K562 (cell line): ENCODE data around the gene B3GALT4. TPM values are rescaled to one million over a fixed set of nuclear protein-coding genes. Genes with fewer than 3 reads are reported as not detected.
A peak's percentile ranks its signal among the peaks of the same experiment; 100 is the strongest.

Experiments
- DPF2 ChIP-seq: fragments of 450-650 bp; IDR thresholded peaks from 2 replicates; pipeline ENCODE4 v1.6.1; 2016
- FOS ChIP-seq: IDR thresholded peaks from 3 replicates; pipeline ENCODE4 v1.6.1; 2011; ENCODE audit not compliant: insufficient read length; ENCODE audit errors: extremely low read depth
- HDAC8 ChIP-seq: fragments of 450-650 bp; IDR thresholded peaks from 2 replicates; pipeline ENCODE4 v1.6.1; 2016; ENCODE audit warnings: mild to moderate bottlenecking, missing genetic modification characterization, moderate library complexity, missing compliant biosample characterization
- HNRNPUL1 ChIP-seq: fragments of 200-400 bp; formaldehyde crosslinking; IDR thresholded peaks from 2 replicates; pipeline ENCODE4 v1.6.1; 2017; ENCODE audit warnings: low read length
- IRF2 ChIP-seq: sonication (generic); formaldehyde crosslinking; IDR thresholded peaks from 2 replicates; pipeline ENCODE4 v1.8.1; 2022; ENCODE audit warnings: mild to moderate bottlenecking, missing genetic modification reagents
- MCM7 ChIP-seq, 2 experiments: fragments of 450-650 bp; IDR thresholded peaks; 2 replicates each; pipeline ENCODE4 v1.6.1; 2016 to 2018
- MEIS2 ChIP-seq: fragments of 450-650 bp; IDR thresholded peaks from 2 replicates; pipeline ENCODE4 v1.6.1; 2014; ENCODE audit warnings: mild to moderate bottlenecking; ENCODE audit not compliant: partially characterized antibody
- NCOA1 ChIP-seq: fragments of 450-650 bp; IDR thresholded peaks from 2 replicates; pipeline ENCODE4 v1.6.1; 2016; ENCODE audit warnings: low read depth
- NCOA6 ChIP-seq: fragments of 450-650 bp; IDR thresholded peaks from 2 replicates; pipeline ENCODE4 v1.6.1; 2017; ENCODE audit warnings: mild to moderate bottlenecking
- RHOXF2B ChIP-seq: fragments of 250-450 bp; sonication (Bioruptor Pico); conservative IDR thresholded peaks from 2 replicates; pipeline ENCODE4 v1.5.1; 2021
- SETDB1 ChIP-seq: IDR thresholded peaks from one replicate; pipeline ENCODE4 v1.6.1; 2012; ENCODE audit warnings: low read length, control low read depth, inconsistent platforms
- SMARCE1 ChIP-seq: fragments of 450-650 bp; IDR thresholded peaks from 2 replicates; pipeline ENCODE4 v1.7.1; 2016; ENCODE audit warnings: mild to moderate bottlenecking
- SREBF2 ChIP-seq: sonication (generic); formaldehyde crosslinking; IDR thresholded peaks from 2 replicates; pipeline ENCODE4 v1.4.0; 2020; ENCODE audit warnings: mild to moderate bottlenecking, missing genetic modification reagents
- ZBTB1 ChIP-seq: sonication (generic); formaldehyde crosslinking; IDR thresholded peaks from 2 replicates; pipeline ENCODE4 v1.8.1; 2023; ENCODE audit warnings: missing genetic modification reagents, low read depth, mild to moderate bottlenecking, borderline replicate concordance
- ZNF274 ChIP-seq: IDR thresholded peaks from 2 replicates; pipeline ENCODE4 v1.6.1; 2011; ENCODE audit warnings: low read depth, mild to moderate bottlenecking, low read length, moderate library complexity, borderline replicate concordance
- ZNF444 ChIP-seq: fragments of 250-450 bp; sonication (Bioruptor Pico); IDR thresholded peaks from 2 replicates; pipeline ENCODE4 v1.4.0; 2020; ENCODE audit warnings: mild to moderate bottlenecking, moderate library complexity
- ZZZ3 ChIP-seq: fragments of 450-650 bp; IDR thresholded peaks from 2 replicates; pipeline ENCODE4 v1.6.1; 2016; ENCODE audit warnings: antibody characterized with exemption, mild to moderate bottlenecking, moderate library complexity
- polyA plus RNA-seq, 8 experiments: library from polyadenylated mRNA; depleted of rRNA in 4 of 8; stranded (reverse) in 5 of 8; unstranded in 3 of 8; fragments of >200 nt; fragmentation: Nextera tagmentation in 2 of 8; fragmentation: Illumina TruSeq in 1 of 8; extraction: Ambion mirVana in 2 of 8; extraction: Trizol in 1 of 8; gene quantifications; 2 replicates each; pipeline versions ENCODE4 v1.2.1 to v1.2.3, GENCODE V29; 2011 to 2014; ENCODE audit warnings: inconsistent platforms in 1 of 8, missing spikeins in 1 of 8
- total RNA-seq, 7 experiments: library from RNA; depleted of rRNA in 6 of 7; stranded (reverse); fragments of >200 nt in 6 of 7; fragmentation: Illumina TruSeq in 2 of 7; extraction: Trizol in 2 of 7; gene quantifications; 2 replicates each; pipeline versions ENCODE4 v1.2.1 to v1.2.3, GENCODE V29; 2011 to 2021; ENCODE audit warnings: low replicate concordance in 1 of 7
- TF ChIP-seq, protein P1 (sequence below): fragments of 250-450 bp; sonication (Bioruptor Pico); IDR thresholded peaks from 2 replicates; pipeline ENCODE4 v1.5.0; 2020; ENCODE audit warnings: mild to moderate bottlenecking, borderline replicate concordance
- TF ChIP-seq, protein P2 (sequence below): sonication (generic); formaldehyde crosslinking; IDR thresholded peaks from 2 replicates; pipeline ENCODE4 v1.9.0; 2022; ENCODE audit warnings: mild to moderate bottlenecking, missing genetic modification reagents
- TF ChIP-seq, protein P3 (sequence below), 2 experiments: fragments of 450-650 bp; IDR thresholded peaks; 2 replicates each; pipeline ENCODE4 v1.6.1; 2018; ENCODE audit warnings: mild to moderate bottlenecking in 2 of 2, low read depth in 1 of 2; ENCODE audit not compliant: partially characterized antibody in 2 of 2
- TF ChIP-seq, protein P4 (sequence below): fragments of 250-450 bp; sonication (Bioruptor Pico); IDR thresholded peaks from 2 replicates; pipeline ENCODE4 v1.4.0; 2020; ENCODE audit warnings: mild to moderate bottlenecking, moderate library complexity

The B3GALT4 gene
- total and polyA plus RNA-seq, 9 of the 15 experiments (the other 6 are each of a cell fraction or from before 2014, with no cell fraction given), result 0.11 to 1.3 (median 0.53) TPM; not detected in 1

DNA sequence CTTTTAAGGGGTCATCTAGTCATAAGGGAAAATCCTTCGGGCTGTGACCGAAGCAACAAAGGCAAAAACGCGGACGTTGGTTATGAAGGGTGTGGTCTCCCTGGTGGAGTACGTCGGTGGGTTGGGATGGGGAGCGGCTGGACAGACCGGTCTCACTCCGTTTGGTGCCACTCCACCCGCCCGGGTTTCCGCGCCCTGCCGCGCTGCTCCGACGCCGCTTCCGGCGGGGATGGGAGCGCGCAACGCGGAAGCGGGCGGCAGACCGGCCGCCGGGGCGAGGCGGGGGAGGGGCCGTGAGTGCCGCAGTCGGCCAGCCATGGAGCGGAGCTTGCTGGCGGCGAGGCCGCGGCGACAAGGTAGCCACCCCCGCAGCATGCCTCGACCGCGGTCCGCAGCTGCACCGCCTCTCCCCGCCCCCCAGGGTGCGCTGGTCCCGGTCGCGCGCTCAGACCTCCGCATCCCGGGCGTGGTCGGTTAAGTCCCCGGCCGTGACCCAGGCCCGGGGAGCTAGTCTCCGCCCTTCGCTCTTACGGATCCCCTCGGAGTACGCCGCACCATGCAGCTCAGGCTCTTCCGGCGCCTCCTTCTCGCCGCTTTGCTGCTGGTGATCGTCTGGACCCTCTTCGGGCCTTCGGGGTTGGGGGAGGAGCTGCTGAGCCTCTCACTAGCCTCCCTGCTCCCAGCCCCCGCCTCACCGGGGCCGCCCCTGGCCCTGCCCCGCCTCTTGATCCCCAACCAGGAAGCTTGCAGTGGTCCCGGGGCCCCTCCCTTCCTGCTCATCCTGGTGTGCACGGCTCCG is at the start of gene B3GALT4 (continued):
- TF ChIP-seq, protein P1, sequence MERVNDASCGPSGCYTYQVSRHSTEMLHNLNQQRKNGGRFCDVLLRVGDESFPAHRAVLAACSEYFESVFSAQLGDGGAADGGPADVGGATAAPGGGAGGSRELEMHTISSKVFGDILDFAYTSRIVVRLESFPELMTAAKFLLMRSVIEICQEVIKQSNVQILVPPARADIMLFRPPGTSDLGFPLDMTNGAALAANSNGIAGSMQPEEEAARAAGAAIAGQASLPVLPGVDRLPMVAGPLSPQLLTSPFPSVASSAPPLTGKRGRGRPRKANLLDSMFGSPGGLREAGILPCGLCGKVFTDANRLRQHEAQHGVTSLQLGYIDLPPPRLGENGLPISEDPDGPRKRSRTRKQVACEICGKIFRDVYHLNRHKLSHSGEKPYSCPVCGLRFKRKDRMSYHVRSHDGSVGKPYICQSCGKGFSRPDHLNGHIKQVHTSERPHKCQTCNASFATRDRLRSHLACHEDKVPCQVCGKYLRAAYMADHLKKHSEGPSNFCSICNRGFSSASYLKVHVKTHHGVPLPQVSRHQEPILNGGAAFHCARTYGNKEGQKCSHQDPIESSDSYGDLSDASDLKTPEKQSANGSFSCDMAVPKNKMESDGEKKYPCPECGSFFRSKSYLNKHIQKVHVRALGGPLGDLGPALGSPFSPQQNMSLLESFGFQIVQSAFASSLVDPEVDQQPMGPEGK, result peak; percentile 25; the same call in 1 of the 2 replicates
- TF ChIP-seq SETDB1 (peak; percentile 66), DPF2 (no peak), IRF2 (no peak), NCOA1 (no peak), FOS (no peak), ZNF444 (CRISPR knock-in tag) (0 out of 2 replicates have a peak, but pooled peaks have one; percentile 20), SMARCE1 (0 out of 2 replicates have a peak, but pooled peaks have one; percentile 10), MEIS2 (peak; percentile 43), HNRNPUL1 (no peak), ZBTB1 (CRISPR knock-in tag) (peak; percentile 90; the same call in 1 of the 2 replicates), HDAC8 (tag) (no peak), ZZZ3 (no peak), NCOA6 (peak; percentile 20; the same call in 1 of the 2 replicates), ZNF274 (no peak; the same call in 1 of the 2 replicates), RHOXF2B (CRISPR knock-in tag) (peak; percentile 83; the same call in 1 of the 2 replicates), SREBF2 (CRISPR knock-in tag) (no peak), MCM7 (IDR thresholded peaks at IDR 0.05) (no peak)
- TF ChIP-seq, protein P2, sequence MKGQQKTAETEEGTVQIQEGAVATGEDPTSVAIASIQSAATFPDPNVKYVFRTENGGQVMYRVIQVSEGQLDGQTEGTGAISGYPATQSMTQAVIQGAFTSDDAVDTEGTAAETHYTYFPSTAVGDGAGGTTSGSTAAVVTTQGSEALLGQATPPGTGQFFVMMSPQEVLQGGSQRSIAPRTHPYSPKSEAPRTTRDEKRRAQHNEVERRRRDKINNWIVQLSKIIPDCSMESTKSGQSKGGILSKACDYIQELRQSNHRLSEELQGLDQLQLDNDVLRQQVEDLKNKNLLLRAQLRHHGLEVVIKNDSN (CRISPR knock-in tag), result no peak
- TF ChIP-seq, protein P3, sequence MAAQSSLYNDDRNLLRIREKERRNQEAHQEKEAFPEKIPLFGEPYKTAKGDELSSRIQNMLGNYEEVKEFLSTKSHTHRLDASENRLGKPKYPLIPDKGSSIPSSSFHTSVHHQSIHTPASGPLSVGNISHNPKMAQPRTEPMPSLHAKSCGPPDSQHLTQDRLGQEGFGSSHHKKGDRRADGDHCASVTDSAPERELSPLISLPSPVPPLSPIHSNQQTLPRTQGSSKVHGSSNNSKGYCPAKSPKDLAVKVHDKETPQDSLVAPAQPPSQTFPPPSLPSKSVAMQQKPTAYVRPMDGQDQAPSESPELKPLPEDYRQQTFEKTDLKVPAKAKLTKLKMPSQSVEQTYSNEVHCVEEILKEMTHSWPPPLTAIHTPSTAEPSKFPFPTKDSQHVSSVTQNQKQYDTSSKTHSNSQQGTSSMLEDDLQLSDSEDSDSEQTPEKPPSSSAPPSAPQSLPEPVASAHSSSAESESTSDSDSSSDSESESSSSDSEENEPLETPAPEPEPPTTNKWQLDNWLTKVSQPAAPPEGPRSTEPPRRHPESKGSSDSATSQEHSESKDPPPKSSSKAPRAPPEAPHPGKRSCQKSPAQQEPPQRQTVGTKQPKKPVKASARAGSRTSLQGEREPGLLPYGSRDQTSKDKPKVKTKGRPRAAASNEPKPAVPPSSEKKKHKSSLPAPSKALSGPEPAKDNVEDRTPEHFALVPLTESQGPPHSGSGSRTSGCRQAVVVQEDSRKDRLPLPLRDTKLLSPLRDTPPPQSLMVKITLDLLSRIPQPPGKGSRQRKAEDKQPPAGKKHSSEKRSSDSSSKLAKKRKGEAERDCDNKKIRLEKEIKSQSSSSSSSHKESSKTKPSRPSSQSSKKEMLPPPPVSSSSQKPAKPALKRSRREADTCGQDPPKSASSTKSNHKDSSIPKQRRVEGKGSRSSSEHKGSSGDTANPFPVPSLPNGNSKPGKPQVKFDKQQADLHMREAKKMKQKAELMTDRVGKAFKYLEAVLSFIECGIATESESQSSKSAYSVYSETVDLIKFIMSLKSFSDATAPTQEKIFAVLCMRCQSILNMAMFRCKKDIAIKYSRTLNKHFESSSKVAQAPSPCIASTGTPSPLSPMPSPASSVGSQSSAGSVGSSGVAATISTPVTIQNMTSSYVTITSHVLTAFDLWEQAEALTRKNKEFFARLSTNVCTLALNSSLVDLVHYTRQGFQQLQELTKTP (IDR thresholded peaks at IDR 0.05; ENCODE audit: low read depth in 1 of 2, partially characterized antibody in 2 of 2), result no peak
- TF ChIP-seq, protein P4, sequence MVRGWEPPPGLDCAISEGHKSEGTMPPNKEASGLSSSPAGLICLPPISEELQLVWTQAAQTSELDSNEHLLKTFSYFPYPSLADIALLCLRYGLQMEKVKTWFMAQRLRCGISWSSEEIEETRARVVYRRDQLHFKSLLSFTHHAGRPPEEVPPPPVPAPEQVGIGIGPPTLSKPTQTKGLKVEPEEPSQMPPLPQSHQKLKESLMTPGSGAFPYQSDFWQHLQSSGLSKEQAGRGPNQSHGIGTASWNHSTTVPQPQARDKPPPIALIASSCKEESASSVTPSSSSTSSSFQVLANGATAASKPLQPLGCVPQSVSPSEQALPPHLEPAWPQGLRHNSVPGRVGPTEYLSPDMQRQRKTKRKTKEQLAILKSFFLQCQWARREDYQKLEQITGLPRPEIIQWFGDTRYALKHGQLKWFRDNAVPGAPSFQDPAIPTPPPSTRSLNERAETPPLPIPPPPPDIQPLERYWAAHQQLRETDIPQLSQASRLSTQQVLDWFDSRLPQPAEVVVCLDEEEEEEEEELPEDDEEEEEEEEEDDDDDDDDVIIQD (CRISPR knock-in tag), result no peak
